Measurements from ENCODE around the gene TEX10.

DNA sequence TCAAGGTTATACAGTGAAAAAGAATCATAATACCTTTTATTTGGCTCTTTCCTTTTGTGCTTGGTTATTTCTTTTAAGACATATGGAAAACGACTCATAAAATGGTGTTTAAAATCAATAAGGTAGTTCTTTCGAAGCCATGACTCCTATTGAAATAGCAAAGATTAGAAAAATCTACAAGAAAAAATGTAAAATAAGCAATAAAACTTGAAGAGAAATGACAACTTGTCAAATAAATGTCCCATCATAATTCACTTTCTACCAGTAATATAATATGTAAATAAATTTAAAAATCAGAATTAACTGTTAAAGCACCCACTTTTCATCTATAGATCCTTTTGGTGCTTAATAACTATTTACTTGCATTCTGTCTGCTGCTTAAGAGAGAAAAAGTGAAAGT, 12.5 kb downstream of the TEX10 start:
- TF ChIP-seq, protein P1, sequence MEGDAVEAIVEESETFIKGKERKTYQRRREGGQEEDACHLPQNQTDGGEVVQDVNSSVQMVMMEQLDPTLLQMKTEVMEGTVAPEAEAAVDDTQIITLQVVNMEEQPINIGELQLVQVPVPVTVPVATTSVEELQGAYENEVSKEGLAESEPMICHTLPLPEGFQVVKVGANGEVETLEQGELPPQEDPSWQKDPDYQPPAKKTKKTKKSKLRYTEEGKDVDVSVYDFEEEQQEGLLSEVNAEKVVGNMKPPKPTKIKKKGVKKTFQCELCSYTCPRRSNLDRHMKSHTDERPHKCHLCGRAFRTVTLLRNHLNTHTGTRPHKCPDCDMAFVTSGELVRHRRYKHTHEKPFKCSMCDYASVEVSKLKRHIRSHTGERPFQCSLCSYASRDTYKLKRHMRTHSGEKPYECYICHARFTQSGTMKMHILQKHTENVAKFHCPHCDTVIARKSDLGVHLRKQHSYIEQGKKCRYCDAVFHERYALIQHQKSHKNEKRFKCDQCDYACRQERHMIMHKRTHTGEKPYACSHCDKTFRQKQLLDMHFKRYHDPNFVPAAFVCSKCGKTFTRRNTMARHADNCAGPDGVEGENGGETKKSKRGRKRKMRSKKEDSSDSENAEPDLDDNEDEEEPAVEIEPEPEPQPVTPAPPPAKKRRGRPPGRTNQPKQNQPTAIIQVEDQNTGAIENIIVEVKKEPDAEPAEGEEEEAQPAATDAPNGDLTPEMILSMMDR (conservative IDR thresholded peaks at IDR 0.05) = no peak
- TF ChIP-seq ZFX (IDR thresholded peaks at IDR 0.05) = no peak

All from C4-2B (cell line).